CD4-positive, alpha-beta T cell treated with Interleukin-12 subunit alpha and Interleukin-12 subunit beta, for 1 hour (primary cell): ENCODE data around the gene GCGR.

Source experiments
- DNase-seq: peaks from one replicate; pipeline ENCODE4 v3.0.0-alpha.2; 2020

Gene GCGR

DNA sequence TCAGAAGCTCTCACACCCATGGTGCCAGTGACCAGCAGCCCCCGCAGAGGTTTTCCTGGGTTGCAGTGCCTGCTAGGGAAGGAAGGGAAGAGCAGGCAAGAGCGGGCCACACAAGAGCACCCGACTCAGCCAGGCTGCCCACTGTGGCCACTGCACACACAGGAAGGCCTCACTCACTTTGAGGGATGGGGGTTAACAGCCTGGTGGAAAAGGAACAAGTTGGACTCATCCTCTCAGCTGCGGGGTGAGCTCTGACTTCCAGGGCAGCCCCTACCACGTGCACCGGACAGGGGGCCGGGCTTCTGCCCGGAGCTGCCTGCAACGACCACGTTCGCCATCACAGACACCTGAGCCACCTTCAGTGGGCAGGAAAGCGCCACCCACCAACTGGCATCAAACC is 48.3 kb downstream of the GCGR start:
- DNase-seq: no peak

DNA sequence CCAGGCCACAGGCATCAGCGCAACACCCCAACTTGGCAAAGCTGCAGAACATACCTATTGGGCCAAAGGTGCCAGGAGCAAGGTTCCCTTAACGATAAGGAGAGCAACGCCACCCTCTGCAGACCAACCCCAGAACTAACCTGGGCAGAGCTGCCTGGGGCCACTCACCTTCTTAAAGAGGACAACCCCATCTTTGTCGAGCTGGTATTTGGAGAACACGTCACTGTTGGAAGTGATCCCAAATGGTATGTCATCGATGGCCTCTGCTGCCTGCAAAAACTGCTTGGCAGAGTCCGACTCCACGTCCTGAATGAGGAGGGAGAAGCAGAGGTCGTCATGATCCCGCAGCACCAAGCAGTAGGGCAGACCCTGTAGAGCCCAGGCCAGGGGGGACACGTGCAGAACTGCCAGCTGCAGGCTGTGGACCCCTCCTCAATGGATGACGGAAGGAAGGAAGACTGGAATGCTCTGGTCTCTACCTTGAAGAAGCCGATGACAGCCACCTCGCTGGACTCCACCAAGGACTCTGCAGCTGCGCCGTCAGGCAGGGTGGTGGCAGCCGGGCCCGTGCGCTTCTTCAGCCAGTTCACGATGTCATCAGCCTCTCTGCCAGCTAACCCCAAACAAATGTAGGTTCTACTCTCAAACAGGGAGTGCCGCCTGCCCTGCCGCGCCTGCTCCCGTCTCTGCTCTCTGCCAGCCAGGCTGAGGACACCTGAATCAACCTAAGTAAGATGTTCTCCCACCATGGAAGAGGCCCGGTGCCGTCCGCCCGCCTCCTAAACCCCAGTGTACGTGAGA is 51.2 kb downstream of the GCGR start:
- DNase-seq: no peak

DNA sequence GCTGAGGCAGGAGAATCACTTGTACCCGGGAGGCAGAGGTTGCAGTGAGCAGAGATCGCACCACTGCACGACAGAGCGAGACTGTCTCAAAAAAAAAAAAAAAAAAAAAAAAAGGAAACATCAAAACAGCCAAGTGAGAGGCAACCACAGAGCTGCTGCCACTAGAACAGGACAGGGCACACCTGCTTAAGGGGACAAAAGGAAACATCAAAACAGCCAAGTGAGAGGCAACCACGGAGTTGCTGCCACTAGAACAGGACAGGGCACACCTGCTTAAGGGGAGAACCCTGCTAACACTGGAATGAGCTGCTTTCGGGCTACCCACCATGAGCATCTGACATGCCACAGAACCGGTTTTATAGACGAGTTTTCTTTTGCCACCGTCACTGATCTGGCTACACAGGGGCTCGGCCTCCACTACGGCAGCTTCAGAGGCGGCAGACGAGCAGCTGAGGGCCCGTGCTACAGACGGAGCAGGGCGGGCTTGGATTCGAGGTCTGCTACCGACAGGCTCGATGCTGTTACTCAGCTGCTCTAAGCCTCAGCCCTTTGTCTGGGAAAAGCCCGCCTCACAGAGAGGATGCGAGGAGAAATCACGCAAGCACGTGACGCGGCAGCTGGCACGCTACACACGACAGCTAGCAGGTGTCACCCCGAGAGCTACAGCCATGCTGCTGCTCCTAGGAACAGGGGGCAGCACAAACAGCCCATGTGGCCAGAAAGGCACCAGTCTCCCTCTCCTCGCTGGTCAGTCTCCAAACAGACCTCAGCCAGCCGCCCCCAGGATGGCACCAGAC is 54.4 kb downstream of the GCGR start:
- no peak for DNase-seq

DNA sequence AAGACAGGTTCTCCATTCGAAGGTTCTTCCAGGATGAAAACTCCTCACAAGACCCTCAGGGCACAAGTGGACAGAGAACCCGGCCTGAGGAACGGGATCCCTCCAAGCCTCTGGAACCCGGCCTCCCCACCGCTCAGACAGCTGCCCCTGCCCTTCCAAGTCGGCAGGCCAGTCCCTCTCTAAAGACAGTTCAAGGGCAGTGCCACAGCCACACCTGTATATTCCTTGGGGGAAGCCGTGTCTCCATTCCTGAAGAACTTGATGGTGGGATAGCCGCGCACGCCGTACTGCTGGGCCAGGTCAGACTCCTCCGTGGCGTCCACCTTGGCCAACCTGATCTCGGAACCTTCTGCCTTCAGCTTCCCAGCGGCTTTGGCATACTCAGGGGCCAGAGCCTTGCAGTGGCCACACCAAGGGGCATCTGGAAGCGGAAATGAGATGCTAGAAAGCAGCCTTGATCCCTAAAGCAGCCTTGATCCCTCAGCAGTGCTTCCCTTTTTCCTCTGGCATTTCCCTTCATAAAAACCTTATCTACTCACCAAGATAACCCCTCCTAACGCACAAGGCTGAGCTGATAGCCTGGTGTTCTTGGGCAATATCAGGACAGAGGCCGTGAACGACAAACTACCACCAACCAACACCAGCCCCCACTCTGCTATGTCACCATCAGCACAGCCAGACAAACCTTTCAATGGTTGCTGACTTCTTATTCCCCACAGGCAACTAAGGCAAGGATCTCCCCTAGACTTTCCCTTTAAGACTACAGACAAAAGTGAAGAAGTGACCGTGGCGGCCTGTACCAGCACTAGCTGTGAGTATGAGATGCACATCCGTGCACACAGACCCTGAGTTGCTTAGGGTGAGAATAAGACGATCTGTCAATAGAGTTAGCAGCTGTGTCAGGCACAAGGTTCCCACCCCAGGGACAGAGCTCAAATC is 55.3 kb downstream of the GCGR start:
- DNase-seq: no peak

DNA sequence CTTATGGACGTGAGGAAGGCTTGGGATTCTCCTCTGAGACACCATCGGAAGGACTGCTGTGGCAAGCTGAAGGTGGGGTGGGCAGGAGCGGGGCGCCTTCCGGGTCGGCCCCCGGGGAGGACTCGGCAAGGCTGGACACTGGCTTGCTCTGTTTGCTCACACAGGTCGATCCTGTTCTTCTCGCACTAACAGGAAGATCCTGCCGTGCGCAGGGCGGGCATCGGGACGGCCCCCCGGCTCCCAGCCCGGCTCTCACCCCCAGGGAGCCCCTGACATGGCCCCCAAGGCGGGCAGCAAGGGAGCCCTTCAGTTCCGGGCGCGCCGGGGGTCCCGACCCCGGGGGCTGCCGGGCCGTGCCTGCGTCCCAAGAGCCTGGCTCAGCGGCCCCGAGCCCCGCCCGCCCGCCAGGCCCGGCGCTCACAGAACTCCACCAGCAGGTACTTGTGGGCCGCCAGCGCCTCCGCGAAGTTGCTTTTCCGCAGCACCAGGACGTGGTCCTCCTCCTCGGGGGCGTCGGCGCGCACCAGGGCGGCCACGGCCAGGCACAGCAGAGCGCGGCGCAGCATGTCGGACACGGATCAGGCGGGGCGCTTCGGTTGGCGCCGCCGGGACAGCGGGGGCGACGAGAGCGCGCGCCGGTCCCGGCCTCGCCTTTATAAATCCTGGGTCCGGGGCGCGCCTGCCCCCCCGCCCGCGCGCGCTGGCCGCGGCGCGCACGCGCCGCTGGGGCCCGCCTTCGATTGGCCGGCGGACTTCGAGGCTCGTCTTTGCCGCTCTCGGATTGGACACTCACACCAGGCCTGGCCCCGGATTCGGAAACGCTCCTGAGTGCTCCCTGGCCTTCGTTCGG is 56.2 kb downstream of the GCGR start, which contains the start of gene P4HB:
Gene P4HB, minus strand, starts transcription at position 630 of the 850 bp plus-strand sequence. Its CDS starts 64 bp downstream, at position 566.
- no peak for DNase-seq

DNA sequence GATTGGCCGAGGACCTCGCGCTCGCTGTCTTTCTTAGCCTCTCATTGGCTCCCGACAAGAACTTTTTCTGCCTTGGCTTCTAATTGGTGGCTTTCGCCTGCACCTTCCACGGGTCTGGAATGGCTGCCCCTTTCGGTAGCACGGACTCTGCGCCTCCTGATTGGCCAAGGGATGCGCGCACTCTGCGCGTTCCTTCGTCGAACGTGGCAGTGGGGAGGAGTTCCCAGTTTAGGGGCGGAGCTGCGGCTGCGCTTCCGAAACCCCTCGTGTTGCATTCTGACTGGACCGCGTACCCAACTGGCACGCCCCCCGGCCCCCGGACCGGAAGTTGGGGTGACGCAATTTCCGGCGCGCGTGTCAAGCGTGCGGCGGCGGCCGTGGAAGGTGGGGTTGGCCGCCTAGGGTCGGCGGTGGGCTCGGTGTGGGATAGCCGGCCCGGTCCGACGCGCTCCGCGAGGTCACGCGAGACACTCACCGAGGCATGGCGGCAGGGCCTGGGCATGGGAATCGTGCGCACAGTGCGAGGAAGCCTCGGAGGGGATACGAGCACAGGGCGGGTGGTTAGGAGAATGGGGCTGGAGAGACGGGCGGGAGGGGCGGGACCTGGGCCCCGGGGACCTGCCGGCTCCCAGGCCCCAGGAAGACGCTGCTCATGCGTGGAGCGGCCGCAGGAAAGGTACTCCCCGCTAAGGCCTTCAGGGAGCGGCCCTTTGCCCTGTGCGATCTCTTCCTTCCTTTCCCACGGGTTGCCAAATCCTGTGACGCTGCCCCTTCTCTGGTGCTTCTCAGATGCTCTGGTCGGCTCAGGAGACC is 57.0 kb downstream of the GCGR start:
- peak; percentile 100 for DNase-seq

DNA sequence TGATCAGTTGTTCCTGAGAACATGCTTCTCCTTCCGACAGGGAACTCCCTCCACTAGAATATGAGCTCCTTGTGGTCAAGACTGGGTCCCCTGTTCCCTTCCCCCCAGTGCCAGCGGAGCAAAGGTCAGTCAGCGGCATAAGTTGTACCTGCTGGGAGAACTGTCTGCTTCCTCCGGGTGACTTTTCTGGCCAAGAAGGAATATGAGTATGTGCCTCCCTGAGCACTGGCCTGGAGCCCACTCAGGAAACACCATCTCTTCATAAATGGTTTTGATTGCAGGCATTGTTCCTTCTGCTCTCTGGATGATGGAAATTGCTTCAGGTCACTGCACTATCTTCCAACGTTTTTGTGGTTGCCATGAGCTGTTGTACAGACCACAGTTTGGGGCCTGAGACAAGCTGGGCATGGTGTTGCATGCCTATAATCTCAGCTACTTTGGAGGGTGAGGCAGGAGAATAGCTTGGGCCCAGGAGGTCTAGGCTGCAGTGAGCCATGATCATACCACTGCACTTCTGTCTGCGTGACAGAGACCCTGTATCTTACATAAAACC is 59.2 kb downstream of the GCGR start:
- no peak for DNase-seq
